ENCODE data around the gene ADNP.

- no peak for TF ChIP-seq SRF (IDR thresholded peaks at IDR 0.05; ENCODE audit: low read depth, low read length)
- TF ChIP-seq, protein P1, sequence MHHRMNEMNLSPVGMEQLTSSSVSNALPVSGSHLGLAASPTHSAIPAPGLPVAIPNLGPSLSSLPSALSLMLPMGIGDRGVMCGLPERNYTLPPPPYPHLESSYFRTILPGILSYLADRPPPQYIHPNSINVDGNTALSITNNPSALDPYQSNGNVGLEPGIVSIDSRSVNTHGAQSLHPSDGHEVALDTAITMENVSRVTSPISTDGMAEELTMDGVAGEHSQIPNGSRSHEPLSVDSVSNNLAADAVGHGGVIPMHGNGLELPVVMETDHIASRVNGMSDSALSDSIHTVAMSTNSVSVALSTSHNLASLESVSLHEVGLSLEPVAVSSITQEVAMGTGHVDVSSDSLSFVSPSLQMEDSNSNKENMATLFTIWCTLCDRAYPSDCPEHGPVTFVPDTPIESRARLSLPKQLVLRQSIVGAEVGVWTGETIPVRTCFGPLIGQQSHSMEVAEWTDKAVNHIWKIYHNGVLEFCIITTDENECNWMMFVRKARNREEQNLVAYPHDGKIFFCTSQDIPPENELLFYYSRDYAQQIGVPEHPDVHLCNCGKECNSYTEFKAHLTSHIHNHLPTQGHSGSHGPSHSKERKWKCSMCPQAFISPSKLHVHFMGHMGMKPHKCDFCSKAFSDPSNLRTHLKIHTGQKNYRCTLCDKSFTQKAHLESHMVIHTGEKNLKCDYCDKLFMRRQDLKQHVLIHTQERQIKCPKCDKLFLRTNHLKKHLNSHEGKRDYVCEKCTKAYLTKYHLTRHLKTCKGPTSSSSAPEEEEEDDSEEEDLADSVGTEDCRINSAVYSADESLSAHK (CRISPR knock-in tag; IDR thresholded peaks at IDR 0.05; ENCODE audit: borderline replicate concordance) = no peak
- TF ChIP-seq, protein P2, sequence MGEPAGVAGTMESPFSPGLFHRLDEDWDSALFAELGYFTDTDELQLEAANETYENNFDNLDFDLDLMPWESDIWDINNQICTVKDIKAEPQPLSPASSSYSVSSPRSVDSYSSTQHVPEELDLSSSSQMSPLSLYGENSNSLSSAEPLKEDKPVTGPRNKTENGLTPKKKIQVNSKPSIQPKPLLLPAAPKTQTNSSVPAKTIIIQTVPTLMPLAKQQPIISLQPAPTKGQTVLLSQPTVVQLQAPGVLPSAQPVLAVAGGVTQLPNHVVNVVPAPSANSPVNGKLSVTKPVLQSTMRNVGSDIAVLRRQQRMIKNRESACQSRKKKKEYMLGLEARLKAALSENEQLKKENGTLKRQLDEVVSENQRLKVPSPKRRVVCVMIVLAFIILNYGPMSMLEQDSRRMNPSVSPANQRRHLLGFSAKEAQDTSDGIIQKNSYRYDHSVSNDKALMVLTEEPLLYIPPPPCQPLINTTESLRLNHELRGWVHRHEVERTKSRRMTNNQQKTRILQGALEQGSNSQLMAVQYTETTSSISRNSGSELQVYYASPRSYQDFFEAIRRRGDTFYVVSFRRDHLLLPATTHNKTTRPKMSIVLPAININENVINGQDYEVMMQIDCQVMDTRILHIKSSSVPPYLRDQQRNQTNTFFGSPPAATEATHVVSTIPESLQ (CRISPR knock-in tag; conservative IDR thresholded peaks at IDR 0.05) = no peak
- no peak for TF ChIP-seq SMC3 (IDR thresholded peaks at IDR 0.05; ENCODE audit: low read length)
- no peak for TF ChIP-seq ZMYM3 (CRISPR knock-in tag; IDR thresholded peaks at IDR 0.05)
- TF ChIP-seq EZH2 (conservative IDR thresholded peaks at IDR 0.05; ENCODE audit: low read depth, low read length) = no peak
- TF ChIP-seq GFI1 (CRISPR knock-in tag; IDR thresholded peaks at IDR 0.05; ENCODE audit: borderline replicate concordance) = no peak
- TF ChIP-seq ZNF766 (CRISPR knock-in tag; IDR thresholded peaks at IDR 0.05; ENCODE audit: borderline replicate concordance) = no peak
- no peak for TF ChIP-seq NR1H2 (CRISPR knock-in tag; IDR thresholded peaks at IDR 0.05; ENCODE audit: borderline replicate concordance, low read depth)
- TF ChIP-seq THAP7 (CRISPR knock-in tag; IDR thresholded peaks at IDR 0.05) = no peak; the same call in 1 of the 2 replicates
- TF ChIP-seq JUND (CRISPR knock-in tag; IDR thresholded peaks at IDR 0.05) = no peak
These were observed 2.8 kb downstream of the ADNP start for GRCh38 chr20:50928469-50928868.

All from HepG2 (cell line).